Brain microvascular endothelial cell (primary cell): ENCODE results near the gene NTNG1.

Experiments used
- DNase-seq: peaks from one replicate; pipeline ENCODE4 v3.0.0-alpha.2; 2020
- H3K27ac ChIP-seq: fragments of 250-450 bp; sonication (Bioruptor Pico); 2 replicates; pipeline ENCODE4 v1.5.1; 2020; ENCODE audit warnings: mild to moderate bottlenecking, moderate library complexity
- H3K27me3 ChIP-seq: fragments of 250-450 bp; sonication (Bioruptor Pico); replicated peaks from 2 replicates; pipeline ENCODE4 v1.5.1; 2020; ENCODE audit warnings: mild to moderate bottlenecking
- H3K36me3 ChIP-seq: fragments of 250-450 bp; sonication (Bioruptor Pico); replicated peaks from 2 replicates; pipeline ENCODE4 v1.5.1; 2020; ENCODE audit warnings: mild to moderate bottlenecking
- H3K4me3 ChIP-seq: 2 replicates; pipeline ENCODE4 v1.5.1; 2011; ENCODE audit warnings: low read depth, mild to moderate bottlenecking, control low read depth, low read length, moderate library complexity
- CTCF ChIP-seq: IDR thresholded peaks from 2 replicates; pipeline ENCODE4 v1.5.1; 2011; ENCODE audit warnings: low read depth, mild to moderate bottlenecking, moderate library complexity, low read length, control low read depth, inconsistent platforms; ENCODE audit errors: missing control alignments
- in situ Hi-C: cut with HindIII; loops from 2 replicates; pipeline ENCODE4 v1.10.0; 2017; ENCODE audit warnings: low sequenced_read_pairs, low pct_ligation_motif_present

Gene NTNG1

GRCh38 chr1:107480548-107481415 lies 339.9 kb downstream of the NTNG1 start:
- Histone ChIP-seq H3K27ac (no peak overlapping the region), H3K36me3 (no peaks in the 10 kb centered on the region), H3K4me3 (peak overlapping the region; percentile 34), H3K27me3 (no peaks in the 10 kb centered on the region)
- TF ChIP-seq CTCF: peak; percentile 26
- in situ Hi-C loops: no loop called here
- DNase-seq: no peak

GRCh38 chr1:107481756-107482384 lies 341.0 kb downstream of the NTNG1 start:
- Histone ChIP-seq H3K36me3 (no peaks in the 10 kb centered on the region), H3K4me3 (no peak overlapping the region), H3K27me3 (no peaks in the 10 kb centered on the region), H3K27ac (no peak overlapping the region)
- no peak for TF ChIP-seq CTCF
- in situ Hi-C loops: no loop called here
- no peak for DNase-seq

GRCh38 chr1:107483949-107484348 lies 343.1 kb downstream of the NTNG1 start:
- TF ChIP-seq CTCF: no peak
- in situ Hi-C loops: no loop called here

GRCh38 chr1:107486349-107486748 lies 345.5 kb downstream of the NTNG1 start:
- no peak for TF ChIP-seq CTCF

More at GRCh38 chr1:107483949-107484348, 343.1 kb downstream of the NTNG1 start:
- Histone ChIP-seq H3K4me3 (no peak overlapping the region), H3K27ac (no peak overlapping the region), H3K36me3 (no peaks in the 10 kb centered on the region), H3K27me3 (no peaks in the 10 kb centered on the region)
- DNase-seq: no peak

GRCh38 chr1:107487506-107487905 lies 346.7 kb downstream of the NTNG1 start:
- Histone ChIP-seq H3K27me3 (no peaks in the 10 kb centered on the region), H3K4me3 (no peak overlapping the region), H3K27ac (no peak overlapping the region), H3K36me3 (no peaks in the 10 kb centered on the region)
- no peak for TF ChIP-seq CTCF
- in situ Hi-C loops: no loop called here
- DNase-seq: no peak

More at GRCh38 chr1:107486349-107486748, 345.5 kb downstream of the NTNG1 start:
- H3K27me3 ChIP-seq: no peaks in the 10 kb centered on the region
- no peak overlapping the region for H3K4me3 ChIP-seq
- H3K36me3 ChIP-seq: no peaks in the 10 kb centered on the region
- no peak for DNase-seq
- in situ Hi-C loops: no loop called here
- no peak overlapping the region for H3K27ac ChIP-seq
